ENCODE measurements around the gene PELI2.

DNA sequence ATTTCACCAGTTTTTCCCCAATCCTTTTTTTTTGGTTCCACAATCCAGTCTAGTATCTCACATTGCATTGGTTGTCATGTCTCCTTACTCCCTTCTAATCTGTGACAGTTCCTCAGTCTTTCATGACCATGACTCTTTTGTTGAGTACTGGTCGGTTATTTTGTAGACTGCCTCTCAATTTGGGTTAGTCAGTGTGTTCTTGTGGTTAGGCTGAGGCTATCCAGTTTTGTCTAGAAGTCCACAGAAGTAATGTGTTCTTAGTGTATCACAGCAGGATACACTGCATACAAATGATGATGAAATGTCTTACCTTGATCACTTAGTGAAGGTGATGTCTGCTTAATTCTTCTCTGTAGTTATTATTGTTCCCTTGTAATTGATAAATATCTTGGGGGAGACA is 24.8 kb downstream of the PELI2 start:
- TF ChIP-seq POLR2A (IDR thresholded peaks at IDR 0.05): no peak
- TF ChIP-seq, protein P1, sequence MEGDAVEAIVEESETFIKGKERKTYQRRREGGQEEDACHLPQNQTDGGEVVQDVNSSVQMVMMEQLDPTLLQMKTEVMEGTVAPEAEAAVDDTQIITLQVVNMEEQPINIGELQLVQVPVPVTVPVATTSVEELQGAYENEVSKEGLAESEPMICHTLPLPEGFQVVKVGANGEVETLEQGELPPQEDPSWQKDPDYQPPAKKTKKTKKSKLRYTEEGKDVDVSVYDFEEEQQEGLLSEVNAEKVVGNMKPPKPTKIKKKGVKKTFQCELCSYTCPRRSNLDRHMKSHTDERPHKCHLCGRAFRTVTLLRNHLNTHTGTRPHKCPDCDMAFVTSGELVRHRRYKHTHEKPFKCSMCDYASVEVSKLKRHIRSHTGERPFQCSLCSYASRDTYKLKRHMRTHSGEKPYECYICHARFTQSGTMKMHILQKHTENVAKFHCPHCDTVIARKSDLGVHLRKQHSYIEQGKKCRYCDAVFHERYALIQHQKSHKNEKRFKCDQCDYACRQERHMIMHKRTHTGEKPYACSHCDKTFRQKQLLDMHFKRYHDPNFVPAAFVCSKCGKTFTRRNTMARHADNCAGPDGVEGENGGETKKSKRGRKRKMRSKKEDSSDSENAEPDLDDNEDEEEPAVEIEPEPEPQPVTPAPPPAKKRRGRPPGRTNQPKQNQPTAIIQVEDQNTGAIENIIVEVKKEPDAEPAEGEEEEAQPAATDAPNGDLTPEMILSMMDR (IDR thresholded peaks at IDR 0.05 in 4 of 5, conservative IDR thresholded peaks at IDR 0.05 in 1 of 5): no peak
